H9 (cell line): ENCODE measurements around the gene CASTOR1. TPM values are rescaled to one million over a fixed set of nuclear protein-coding genes. Genes with fewer than 3 reads are reported as not detected.

Experiments used
- DNase-seq: peaks from one replicate; pipeline ENCODE4 v3.0.0-alpha.2; 2017
- H2AFZ ChIP-seq: one replicate; pipeline ENCODE4 v1.6.1; 2013; ENCODE audit warnings: mild to moderate bottlenecking, low read length, control low read depth, moderate library complexity
- H2AK5ac ChIP-seq: 2 replicates; pipeline ENCODE4 v1.6.1; 2013; ENCODE audit warnings: low read length, control low read depth, mixed read lengths; ENCODE audit not compliant: insufficient read length
- H2BK120ac ChIP-seq: one replicate; pipeline ENCODE4 v1.6.1; 2013; ENCODE audit warnings: low read depth, mild to moderate bottlenecking, low read length, control low read depth, inconsistent platforms; ENCODE audit not compliant: poor library complexity, severe bottlenecking
- H2BK12ac ChIP-seq: 2 replicates; pipeline ENCODE4 v1.6.1; 2013; ENCODE audit warnings: low read length, control low read depth, mixed read lengths, low read depth; ENCODE audit not compliant: insufficient read length
- H2BK15ac ChIP-seq: 2 replicates; pipeline ENCODE4 v1.6.1; 2013; ENCODE audit warnings: low read depth, low read length, control low read depth
- H2BK20ac ChIP-seq: one replicate; pipeline ENCODE4 v1.6.1; 2013; ENCODE audit warnings: low read depth, mild to moderate bottlenecking, low read length, control low read depth, inconsistent platforms; ENCODE audit not compliant: poor library complexity, severe bottlenecking
- H2BK5ac ChIP-seq: 2 replicates; pipeline ENCODE4 v1.6.1; 2013; ENCODE audit warnings: low read length, control low read depth, mixed read lengths; ENCODE audit not compliant: insufficient read length
- H3K14ac ChIP-seq: 2 replicates; pipeline ENCODE4 v1.6.1; 2013; ENCODE audit warnings: low read length, control low read depth; ENCODE audit not compliant: insufficient read depth
- H3K18ac ChIP-seq: 2 replicates; pipeline ENCODE4 v1.6.1; 2013; ENCODE audit warnings: low read depth, mild to moderate bottlenecking, mixed read lengths, low read length, control low read depth; ENCODE audit not compliant: insufficient read length
- H3K23ac ChIP-seq: 2 replicates; pipeline ENCODE4 v1.6.1; 2013; ENCODE audit warnings: low read length, control low read depth, mixed read lengths, low read depth; ENCODE audit not compliant: insufficient read length
- H3K23me2 ChIP-seq: 2 replicates; pipeline ENCODE4 v1.6.1; 2013; ENCODE audit warnings: low read depth, mild to moderate bottlenecking, mixed read lengths, low read length, control low read depth; ENCODE audit not compliant: insufficient read length, poor library complexity, severe bottlenecking
- H3K27ac ChIP-seq: 2 replicates; pipeline ENCODE4 v1.5.1; 2013; ENCODE audit warnings: low read length, control low read depth, mixed read lengths, low read depth; ENCODE audit not compliant: insufficient read length
- H3K27me3 ChIP-seq: 2 replicates; pipeline ENCODE4 v1.6.1; 2013; ENCODE audit warnings: low read length, control low read depth, inconsistent platforms; ENCODE audit not compliant: insufficient read depth
- H3K4ac ChIP-seq: 2 replicates; pipeline ENCODE4 v1.6.1; 2013; ENCODE audit warnings: low read depth, mild to moderate bottlenecking, control low read depth, inconsistent platforms, low read length, moderate library complexity
- H3K4me1 ChIP-seq: 2 replicates; pipeline ENCODE4 v1.6.1; 2013; ENCODE audit warnings: low read length, control low read depth, inconsistent platforms; ENCODE audit not compliant: insufficient read depth
- H3K4me2 ChIP-seq: 2 replicates; pipeline ENCODE4 v1.6.1; 2013; ENCODE audit warnings: low read length, control low read depth, mixed read lengths; ENCODE audit not compliant: insufficient read length, insufficient read depth
- H3K56ac ChIP-seq: 2 replicates; pipeline ENCODE4 v1.6.1; 2013; ENCODE audit warnings: low read depth, mild to moderate bottlenecking, mixed read lengths, low read length, control low read depth; ENCODE audit not compliant: insufficient read length
- H3K79me1 ChIP-seq: 2 replicates; pipeline ENCODE4 v1.6.1; 2013; ENCODE audit warnings: low read depth, mild to moderate bottlenecking, moderate library complexity, low read length, control low read depth, inconsistent platforms; ENCODE audit not compliant: insufficient read depth, poor library complexity, severe bottlenecking
- H3K79me2 ChIP-seq: 2 replicates; pipeline ENCODE4 v1.6.1; 2013; ENCODE audit warnings: low read length, control low read depth, inconsistent platforms; ENCODE audit not compliant: insufficient read depth
- H3K9ac ChIP-seq: 2 replicates; pipeline ENCODE4 v1.6.1; 2013; ENCODE audit warnings: low read length, control low read depth, mixed read lengths; ENCODE audit not compliant: insufficient read length; ENCODE audit errors: extremely low read depth
- H3K9me3 ChIP-seq: one replicate; pipeline ENCODE4 v1.6.1; 2013; ENCODE audit warnings: low read depth, low read length, inconsistent platforms; ENCODE audit not compliant: control insufficient read depth
- H3T11ph ChIP-seq: one replicate; pipeline ENCODE4 v1.6.1; 2013; ENCODE audit warnings: mild to moderate bottlenecking, low read length, control low read depth, inconsistent platforms
- H4K20me1 ChIP-seq: one replicate; pipeline ENCODE4 v1.6.1; 2013; ENCODE audit not compliant: control insufficient read depth, insufficient read length, insufficient read depth
- H4K5ac ChIP-seq: 2 replicates; pipeline ENCODE4 v1.6.1; 2013; ENCODE audit warnings: low read depth, mild to moderate bottlenecking, mixed read lengths, low read length, control low read depth; ENCODE audit not compliant: insufficient read length
- H4K8ac ChIP-seq: replicated peaks from 2 replicates; pipeline ENCODE4 v1.6.1; 2013; ENCODE audit warnings: low read length, control low read depth, mixed read lengths, low read depth; ENCODE audit not compliant: insufficient read length
- H4K91ac ChIP-seq: 2 replicates; pipeline ENCODE4 v1.6.1; 2013; ENCODE audit warnings: low read depth, mild to moderate bottlenecking, moderate library complexity, mixed read lengths, low read length, control low read depth; ENCODE audit not compliant: insufficient read length
- H3K27ac Mint-ChIP-seq, 3 experiments: 2 replicates in 2 of 3; 3 replicates in 1 of 3; pipeline ENCODE4 v1.8.0; 2020 to 2021; ENCODE audit warnings: mixed read lengths in 3 of 3, mild to moderate bottlenecking in 1 of 3, moderate library complexity in 1 of 3
- H3K27me3 Mint-ChIP-seq: 2 replicates; pipeline ENCODE4 v1.8.0; 2021; ENCODE audit warnings: low read depth, mild to moderate bottlenecking, moderate library complexity, mixed read lengths
- H3K36me3 Mint-ChIP-seq, 3 experiments: 2 replicates in 2 of 3; 3 replicates in 1 of 3; pipeline ENCODE4 v1.8.0; 2020 to 2021; ENCODE audit warnings: low read depth in 3 of 3, mixed read lengths in 3 of 3; ENCODE audit not compliant: insufficient read depth in 1 of 3
- H3K4me1 Mint-ChIP-seq, 2 experiments: 2 replicates each; pipeline ENCODE4 v1.8.0; 2020; ENCODE audit warnings: mixed read lengths in 2 of 2
- H3K4me3 Mint-ChIP-seq, 2 experiments: 2 replicates in 1 of 2; 3 replicates in 1 of 2; pipeline ENCODE4 v1.8.0; 2020 to 2021; ENCODE audit warnings: mild to moderate bottlenecking in 2 of 2, mixed read lengths in 2 of 2, moderate library complexity in 1 of 2
- H3K9me3 Mint-ChIP-seq, 2 experiments: 2 replicates in 1 of 2; 3 replicates in 1 of 2; pipeline ENCODE4 v1.8.0; 2020; ENCODE audit warnings: mild to moderate bottlenecking in 2 of 2, mixed read lengths in 2 of 2, moderate library complexity in 1 of 2
- CTCF ChIP-seq: fragments of 200-600 bp; sonication (generic); conservative IDR thresholded peaks from 3 replicates; pipeline ENCODE4 v1.8.0; 2021; ENCODE audit warnings: antibody characterized with exemption, mild to moderate bottlenecking
- WGBS: extraction: QIAGEN DNeasy Blood & Tissue Kit; methylation state at CpG from one replicate; pipeline ENCODE4 v1.1.7; 2013; ENCODE audit warnings: missing lambda C conversion rate, low lambda C conversion rate, mixed read lengths; ENCODE audit not compliant: insufficient read length; ENCODE audit errors: extremely low coverage; 5-methylcytosine and 5-hydroxymethylcytosine counted together
- total RNA-seq: library from RNA; stranded (reverse); gene quantifications from 2 replicates; pipeline ENCODE4 v1.2.1, GENCODE V29; 2021

CASTOR1 gene
- total RNA-seq, 1 experiment from 2014 or later: 8.8 TPM

- no peaks in the 10 kb centered on the region for H3K23me2 ChIP-seq
- no peak for TF ChIP-seq CTCF
- Mint-ChIP-seq H3K9me3 (no peaks in the 10 kb centered on the region), H3K27me3 (peaks cover 8% of the 10 kb centered on the region), H3K36me3 (no peaks in the 10 kb centered on the region), H3K4me3 (no peak overlapping the region), H3K27ac (no peak overlapping the region), H3K4me1 (peaks cover 9 to 14% of the 10 kb centered on the region in 2 experiments)
- no peak overlapping the region for H3T11ph ChIP-seq
- H2BK15ac ChIP-seq: no peak overlapping the region
- no peak overlapping the region for H3K56ac ChIP-seq
- no peak overlapping the region for H2BK120ac ChIP-seq
- no peak overlapping the region for H4K91ac ChIP-seq
- no peak overlapping the region for H2BK5ac ChIP-seq
- no peaks in the 10 kb centered on the region for H4K20me1 ChIP-seq
- H3K23ac ChIP-seq: no peak overlapping the region
- H3K79me2 ChIP-seq: no peaks in the 10 kb centered on the region
- H2AFZ ChIP-seq: no peak overlapping the region
- no peak overlapping the region for H4K5ac ChIP-seq
- H3K79me1 ChIP-seq: no peaks in the 10 kb centered on the region
- H3K4me2 ChIP-seq: no peak overlapping the region
- no peaks in the 10 kb centered on the region for H3K9me3 ChIP-seq
- H4K8ac ChIP-seq: no peak overlapping the region
- no peaks in the 10 kb centered on the region; the same call in 1 of the 2 replicates for H3K4me1 ChIP-seq
- H2BK20ac ChIP-seq: no peak overlapping the region
- H3K9ac ChIP-seq: no peak overlapping the region
- H3K27me3 ChIP-seq: no peaks in the 10 kb centered on the region
- WGBS: no CpG with 5 or more reads among the region's 16 CpGs
- H3K18ac ChIP-seq: no peak overlapping the region
- no peak overlapping the region for H2AK5ac ChIP-seq
- no peak for DNase-seq
- no peak overlapping the region for H2BK12ac ChIP-seq
- no peak overlapping the region for H3K4ac ChIP-seq
- H3K14ac ChIP-seq: no peak overlapping the region
- no peak overlapping the region for H3K27ac ChIP-seq
Measured at GRCh38 chr22:30272781-30273601, 16.3 kb downstream of the CASTOR1 start.
